NOMO-1 treated with dmso at 0.1 percent for 144 hours (cell line): ENCODE measurements around the gene EPB41L4B.
A peak's percentile ranks its signal among the peaks of the same experiment; 100 is the strongest.

Experiments
- DNase-seq: peaks from one replicate; lab custom pipeline; 2025; ENCODE audit not compliant: unreplicated experiment; lab: John Stamatoyannopoulos, UW

Gene EPB41L4B

DNA sequence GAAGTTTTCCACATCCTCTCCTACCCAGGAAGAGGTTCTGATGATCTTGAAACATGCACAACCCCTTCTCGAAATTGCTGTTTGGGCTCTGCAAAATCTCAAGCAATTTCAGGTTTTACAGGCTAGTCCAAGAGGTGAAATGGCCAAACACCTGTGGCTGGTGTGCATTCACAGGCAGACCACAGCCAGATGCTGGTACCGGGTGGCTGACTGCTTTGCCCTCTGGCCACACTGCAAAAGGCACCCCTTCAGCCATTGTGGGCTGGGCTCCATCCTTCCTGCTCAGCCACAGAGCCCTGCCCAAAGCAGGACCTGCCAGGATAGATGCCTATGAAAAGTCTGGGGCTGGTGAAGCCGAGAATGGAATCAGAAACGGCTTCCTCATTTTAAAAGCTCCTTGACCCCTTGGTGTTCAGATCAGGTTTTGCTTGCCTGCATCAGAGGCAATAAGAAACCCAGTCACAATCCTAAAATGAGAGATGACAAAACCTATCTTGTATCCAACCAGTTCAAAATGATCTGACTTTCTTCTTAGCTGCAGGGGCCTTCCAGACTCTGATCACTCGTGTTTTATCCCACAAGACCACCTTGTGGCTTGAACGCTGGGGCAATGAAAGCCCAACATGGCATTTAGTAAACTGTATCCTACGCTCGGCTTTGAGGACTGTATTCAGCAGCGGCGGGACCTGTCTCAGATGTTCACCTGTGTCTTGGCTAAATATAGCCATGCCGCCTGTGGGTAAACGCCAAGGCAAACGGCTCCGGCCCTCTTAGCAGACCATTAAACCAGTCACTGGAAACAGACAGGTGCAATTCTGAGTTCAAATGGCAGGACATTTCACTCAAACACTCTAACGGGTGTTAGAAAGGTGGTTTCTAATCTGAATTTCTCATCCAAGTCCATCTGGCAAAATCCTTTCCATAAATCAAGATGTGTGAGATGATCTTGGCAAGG, 49.6 kb downstream of the EPB41L4B start:
- no peak for DNase-seq

DNA sequence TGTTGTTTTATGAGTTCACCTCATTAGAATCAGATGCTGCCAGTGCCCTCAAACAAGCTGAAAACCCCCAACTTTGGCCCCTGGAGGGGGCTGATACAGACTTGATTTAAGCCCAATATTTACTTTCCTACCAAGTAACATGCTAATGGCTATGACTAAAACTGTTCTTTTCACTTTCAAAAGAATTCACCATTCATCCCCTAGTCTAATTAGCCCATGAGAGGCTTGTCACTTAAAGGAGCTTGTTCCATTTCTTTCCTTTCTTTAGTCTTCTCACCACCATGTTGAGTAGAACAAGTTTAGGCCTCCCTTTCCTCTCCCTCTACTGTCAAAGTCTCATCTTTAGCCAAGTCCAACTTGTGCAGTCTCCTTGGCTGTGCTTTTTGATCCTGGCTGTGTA, 50.4 kb downstream of the EPB41L4B start:
- no peak for DNase-seq

DNA sequence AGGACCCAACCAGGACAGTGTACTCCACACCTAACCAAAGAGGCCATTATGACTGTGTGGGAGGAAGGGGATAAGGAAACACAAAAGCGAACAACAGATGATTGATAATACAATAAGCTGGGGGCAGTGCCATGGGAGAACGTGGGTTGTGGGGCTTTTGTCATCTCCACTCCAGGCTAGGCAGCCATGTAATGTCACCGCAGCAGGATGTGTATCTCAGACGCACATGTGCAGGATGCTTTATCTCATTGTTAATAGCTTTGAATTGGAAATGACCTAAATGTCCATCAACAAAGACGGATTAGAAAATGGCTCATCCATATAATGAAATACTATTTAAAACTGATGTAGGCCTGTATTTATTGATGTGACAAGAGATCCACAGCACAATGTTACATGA, 51.0 kb downstream of the EPB41L4B start:
- DNase-seq = no peak

DNA sequence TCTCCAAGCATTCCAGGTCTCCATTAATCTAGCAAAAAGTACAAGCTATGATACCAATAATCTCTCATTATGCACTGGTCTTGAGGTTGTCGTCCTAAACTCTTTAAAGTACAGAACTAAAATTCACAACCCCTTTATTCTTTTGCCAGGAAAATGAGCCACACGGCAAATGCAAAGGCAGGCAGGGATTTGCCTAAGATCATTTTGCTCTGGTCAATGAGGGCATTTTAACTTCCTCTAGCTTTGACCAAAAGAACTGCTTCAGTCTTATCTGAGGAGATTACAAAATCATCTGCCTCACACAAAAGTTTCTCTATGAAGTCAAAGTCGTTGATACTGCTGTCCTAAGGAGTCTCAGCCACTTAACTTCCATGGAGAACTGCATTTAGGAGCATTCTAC, 51.8 kb downstream of the EPB41L4B start:
- DNase-seq = no peak

DNA sequence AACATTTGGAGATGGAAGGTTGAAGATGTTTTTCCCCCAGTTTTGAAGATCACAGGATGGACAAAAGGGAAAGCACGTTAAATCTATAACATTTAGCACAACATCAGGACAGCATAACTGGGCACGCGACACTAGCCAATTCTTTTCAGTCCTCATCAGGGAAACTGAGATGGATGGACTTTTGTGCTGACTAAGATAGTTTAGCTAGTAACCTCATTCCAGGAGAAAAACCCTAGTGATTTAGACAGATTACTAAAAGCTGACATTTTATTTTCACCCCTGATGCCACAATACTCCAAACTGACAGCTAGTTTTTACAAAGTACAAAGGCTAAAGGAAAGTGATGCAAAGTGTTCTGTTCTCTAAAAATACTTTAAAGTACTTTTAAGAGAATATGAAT, 53.3 kb downstream of the EPB41L4B start:
- no peak for DNase-seq

DNA sequence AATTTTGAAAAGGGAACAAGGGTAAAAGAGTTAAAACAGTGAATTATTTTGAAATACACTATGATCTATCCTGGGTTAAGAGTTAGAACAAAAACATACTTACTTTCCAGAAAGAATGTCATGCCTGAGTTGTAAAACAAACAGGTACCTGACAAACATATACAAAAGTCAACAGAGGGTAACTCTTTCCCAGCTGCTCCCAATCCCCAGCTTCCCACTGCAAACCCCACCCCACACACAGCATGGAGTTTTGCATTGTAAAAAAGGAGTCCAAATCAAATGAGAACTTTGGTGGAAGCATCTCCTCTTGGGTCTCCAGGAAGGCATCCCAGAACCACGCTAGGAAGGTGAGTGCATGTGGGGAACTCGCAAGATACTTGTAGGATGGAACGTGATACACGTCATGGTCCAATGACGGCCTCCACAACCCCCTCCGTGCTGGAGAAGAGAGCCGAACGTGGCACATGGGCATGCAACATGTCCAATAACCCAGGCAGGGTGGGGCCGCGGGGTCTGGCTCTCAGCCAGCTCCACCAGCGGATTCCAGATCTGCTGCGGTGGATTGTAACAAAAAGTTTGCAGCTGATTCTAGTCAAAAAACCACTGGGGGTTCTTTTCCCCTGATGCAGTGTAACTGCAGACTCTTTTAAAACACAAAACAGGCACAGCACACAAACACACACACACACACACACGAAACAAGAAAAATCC, 55.8 kb downstream of the EPB41L4B start:
- no peak for DNase-seq

DNA sequence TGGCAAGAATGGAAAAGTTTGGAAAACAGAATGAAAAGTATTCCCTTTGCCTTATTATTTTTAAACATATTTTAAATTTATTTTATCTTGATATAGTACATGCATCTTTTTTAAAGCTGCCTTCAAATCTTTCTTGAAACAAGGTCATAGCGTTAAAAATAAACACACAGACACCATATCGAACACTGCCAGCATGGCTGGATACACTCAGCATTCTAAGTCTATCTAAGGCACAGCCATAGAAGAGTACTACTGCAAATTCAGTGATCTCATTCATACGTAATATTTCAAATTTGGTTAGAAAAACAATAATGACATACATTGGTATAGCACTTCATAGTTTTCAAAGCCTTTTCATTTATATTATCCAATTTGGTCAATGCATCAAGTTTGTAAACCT, 57.5 kb downstream of the EPB41L4B start:
- DNase-seq = no peak

DNA sequence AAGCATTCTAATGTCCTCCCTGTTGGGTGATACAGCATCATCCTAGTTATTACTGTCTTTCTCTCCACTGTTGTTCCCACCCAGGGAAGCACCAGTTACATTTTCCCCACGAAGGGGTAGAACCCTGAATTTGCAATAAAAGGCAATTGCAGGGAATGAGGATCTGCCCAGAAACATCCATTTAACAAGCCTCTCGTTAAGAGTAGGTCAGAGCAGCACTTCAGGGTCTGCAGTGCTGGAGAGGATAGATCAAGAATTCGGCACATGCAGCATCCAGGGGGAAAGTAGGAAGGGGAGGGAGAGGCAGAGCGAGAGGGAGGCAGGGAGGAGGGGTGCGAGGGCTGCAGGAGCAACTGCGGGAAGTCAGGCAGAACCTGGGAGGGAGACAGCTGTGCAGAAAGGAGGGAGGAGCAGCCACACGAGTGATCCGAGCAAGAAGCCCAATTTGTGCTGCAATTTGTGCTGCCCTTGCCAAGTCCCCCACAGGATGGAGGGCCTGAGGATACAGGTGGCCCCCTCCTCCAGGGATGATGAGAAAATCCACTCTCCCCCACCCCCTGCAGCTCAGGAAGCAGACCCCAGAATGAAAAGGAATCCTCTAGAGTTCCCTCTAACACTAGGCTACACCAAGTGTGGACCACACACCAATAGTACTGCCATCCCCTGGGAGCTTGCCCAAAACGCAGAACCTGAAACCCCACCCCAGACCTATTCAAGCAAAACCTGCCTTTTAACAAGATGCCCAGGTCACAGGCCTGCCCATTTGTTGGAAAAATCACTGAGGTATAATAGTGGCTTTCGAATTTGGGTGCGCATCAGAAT, 62.2 kb downstream of the EPB41L4B start:
- DNase-seq = no peak

DNA sequence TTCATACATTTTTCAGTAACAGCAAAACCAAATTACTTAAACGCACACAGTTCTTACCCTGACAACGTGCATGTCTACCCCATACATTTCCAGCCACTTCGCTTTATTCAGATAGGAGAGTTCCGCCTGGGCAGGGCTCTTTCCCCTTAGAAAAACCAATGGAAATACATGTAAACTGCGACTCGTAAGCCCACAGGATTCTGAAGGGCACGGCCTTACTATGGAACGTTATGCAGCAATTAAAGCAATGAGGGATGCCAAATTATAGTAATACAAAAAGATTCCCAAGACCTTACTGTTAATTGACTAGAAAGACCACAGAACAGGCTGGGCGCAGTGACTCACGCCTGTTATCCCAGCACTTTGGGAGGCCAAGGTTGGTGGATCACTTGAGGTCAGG, 64.5 kb downstream of the EPB41L4B start:
- no peak for DNase-seq

DNA sequence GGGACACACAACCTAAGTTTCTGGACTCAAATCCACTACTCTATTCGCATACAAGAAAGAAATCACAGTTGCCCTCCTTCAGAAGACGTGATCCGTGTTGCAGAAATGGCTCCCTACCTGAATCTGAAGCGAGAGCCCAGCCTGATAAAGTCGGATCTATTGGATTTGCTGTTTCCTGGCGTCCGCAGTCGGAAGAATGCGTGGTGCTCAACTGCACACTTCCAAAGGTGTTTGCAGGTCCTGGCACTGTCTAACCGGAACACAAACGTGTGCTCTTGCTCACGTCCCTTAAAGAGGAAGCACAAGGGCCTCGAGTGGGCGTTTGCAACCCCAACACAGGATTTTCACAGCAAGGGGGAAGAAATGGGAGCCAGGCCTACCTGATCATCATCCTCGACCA, 65.5 kb downstream of the EPB41L4B start:
- DNase-seq = no peak

DNA sequence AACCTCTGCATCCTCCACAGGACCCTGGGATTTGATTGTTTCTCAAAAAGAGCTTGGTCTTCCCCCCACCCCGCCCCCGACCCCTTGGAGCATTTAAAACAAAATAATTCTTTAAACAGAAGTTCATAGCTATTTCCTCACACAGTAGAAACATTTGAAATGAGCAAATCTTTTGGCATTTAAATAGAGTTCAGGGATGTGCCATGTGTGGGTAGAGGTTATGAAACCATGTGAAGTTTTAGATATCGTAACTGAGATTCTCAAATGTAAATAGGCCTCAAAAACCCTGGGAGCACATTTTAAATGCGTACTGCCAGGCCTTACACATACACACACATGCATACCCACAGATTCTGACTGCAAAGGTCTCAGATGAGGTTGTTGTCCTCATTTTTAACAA, 66.5 kb downstream of the EPB41L4B start:
- DNase-seq = no peak

DNA sequence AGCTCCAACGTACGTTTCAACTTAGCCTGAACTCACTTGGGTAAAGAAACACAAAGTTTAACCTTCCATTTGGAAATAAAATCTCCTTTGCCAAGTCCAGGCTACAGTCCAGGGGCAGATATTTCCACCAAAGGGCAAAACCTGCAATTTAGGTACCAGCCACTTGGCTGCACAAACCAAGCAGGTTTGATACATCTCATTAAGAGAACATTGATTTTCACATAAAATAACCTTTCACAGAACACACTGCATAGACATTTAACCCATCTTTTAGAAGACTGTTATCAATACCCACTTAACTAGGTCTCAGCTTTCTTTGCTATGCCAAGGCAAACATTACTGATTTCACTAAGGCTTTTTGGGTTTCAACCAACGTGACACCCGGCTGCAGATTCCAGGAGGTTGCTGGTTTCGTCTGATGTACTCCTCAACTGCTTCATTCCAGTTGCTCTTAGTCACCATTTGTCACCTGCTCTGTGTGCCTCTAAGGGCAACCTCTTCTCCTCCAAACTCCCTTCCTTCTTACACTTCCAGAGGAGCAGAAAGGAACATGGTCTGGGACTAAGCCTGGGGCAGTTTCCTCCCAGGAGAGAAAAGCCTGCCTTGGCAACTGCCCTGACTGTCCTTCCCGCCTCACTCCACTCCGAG, 67.1 kb downstream of the EPB41L4B start:
- DNase-seq = no peak

DNA sequence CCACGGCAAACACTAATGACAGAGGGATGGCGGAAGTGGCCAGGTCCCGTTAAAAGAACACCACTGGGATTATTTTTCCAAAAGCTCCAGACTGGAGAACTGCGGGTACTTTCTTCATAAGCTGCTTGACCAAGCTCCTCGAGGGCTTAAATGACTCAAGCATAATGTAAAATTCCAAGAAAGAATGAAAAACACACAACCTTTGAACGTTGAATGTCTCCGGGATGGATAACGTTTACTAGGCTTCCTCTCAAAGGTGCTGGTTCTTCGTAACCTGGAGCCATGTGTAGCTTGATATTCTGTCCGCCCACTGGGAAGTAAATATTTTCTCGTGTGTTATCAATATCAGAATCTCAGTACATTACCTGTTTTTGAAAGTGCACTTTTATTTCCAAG, 67.6 kb downstream of the EPB41L4B start:
- no peak for DNase-seq

DNA sequence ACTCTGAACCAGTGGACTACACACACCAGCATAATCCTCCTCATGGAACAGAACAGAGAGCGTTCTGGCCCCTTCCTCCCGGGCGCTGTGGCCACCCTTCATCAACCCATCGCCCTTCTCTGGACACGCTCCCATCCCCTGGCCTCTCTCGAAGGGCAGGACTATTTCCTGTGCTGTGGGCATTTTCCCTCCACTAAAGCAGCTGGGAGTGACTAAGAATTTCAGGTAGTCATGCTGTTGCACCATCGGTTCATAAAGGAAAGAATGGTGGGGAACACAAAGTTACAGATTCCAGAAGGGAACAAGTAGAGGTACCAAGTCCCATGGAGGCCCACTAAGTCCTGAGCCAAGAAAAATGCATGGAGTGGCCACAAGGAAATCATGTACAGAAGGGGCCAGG, 68.6 kb downstream of the EPB41L4B start:
- DNase-seq = no peak

DNA sequence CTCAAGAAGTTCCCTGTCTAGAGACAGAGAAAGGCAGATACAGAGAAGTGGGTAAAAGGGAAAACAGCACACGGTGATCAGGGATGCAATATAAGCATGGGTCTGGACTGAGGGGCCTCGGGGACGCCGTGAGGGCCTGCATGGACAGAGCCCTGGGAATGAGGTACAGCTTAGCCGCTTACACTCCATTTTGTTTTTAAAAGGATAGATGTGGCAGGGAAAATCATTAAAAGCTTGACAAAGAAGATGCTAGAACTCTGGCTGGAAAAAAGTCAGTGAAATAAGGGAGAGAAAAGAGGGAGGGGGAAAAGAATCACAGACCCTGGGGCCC, 69.1 kb downstream of the EPB41L4B start:
- no peak for DNase-seq

DNA sequence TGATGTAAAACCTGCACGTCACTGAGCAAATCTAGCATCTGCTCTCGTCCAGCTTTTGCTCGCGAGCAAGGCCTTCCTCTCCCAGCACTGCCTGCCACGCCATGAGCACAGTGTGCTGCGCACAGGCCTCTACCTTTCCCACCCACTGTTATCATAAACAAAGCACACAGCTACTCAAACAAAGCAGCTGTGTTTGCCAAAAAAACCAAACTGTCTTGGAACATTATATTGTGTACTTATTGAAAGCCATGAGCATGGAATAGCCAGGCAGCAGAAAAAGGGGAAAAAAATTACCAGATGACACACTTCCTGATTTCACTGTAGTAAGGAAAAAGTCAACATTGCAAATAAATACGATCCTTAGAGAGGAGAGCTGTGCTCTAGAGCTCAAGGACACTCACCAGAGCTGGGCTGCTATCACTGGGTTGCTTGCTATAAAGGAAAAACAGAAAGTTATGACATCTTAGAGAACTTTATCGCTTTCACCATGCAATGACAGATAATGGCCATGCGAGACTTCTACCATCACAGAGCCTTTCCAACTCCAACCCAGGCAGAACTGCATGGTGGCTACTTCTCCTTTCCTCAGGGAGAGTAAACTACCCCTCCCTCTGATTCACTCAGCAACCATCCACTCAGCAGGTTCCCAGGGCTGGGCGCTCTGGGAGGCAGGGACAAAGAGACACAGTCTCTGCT, 69.6 kb downstream of the EPB41L4B start:
- peak; percentile 7 for DNase-seq

DNA sequence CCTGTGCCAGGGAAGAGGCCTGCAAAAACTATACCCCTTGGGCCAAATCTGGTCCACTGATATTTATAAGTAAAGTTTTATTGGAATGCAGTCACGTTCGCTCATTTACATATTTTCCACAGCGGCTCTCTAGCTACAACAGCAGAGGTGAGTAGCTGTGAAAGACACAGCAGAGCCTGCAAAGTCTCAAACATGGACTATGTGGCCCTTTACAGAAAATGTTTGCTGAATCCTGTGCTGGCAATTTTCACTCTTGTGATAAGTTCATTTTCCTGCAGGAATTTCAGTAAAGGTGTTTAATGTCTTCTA, 70.1 kb downstream of the EPB41L4B start:
- DNase-seq = no peak

DNA sequence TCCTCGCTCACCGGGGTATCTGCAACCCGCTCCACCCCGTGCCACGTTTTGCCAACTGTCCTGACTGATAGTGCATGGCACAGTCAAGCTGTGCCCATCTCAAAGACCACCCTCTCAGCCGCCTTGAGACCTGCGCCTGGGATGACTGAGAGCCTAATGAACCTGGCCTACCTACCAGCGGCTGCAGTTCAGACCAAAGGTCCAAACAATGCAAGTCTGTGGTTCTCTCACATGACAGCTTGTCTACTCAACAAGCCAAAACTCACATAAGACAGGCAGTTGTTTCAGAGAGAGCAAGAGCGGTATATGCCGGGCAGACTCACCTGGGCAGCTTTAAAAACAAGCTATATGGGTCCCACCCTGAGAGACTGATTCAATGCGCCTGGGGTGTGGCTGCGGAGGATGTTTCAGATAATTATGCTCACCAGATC, 70.5 kb downstream of the EPB41L4B start:
- no peak for DNase-seq

DNA sequence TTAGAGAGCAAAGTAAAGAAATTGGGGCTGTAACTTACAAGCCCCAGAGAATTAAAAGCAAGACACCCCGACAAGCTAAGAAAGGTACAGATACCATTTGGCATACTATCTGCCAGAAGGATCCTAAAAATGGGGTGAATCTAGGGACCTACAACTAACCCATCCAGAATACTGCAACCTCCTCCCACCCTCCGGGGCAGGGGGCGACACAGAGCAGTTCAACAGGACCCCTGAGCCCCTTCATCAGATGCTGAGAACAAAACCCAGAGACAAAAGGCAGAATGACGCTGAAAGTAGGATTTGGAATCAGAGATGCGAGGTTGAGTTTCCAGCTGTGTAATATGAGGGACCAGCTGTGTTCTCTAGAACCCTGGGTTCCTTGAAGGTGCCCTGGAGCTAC, 71.2 kb downstream of the EPB41L4B start:
- DNase-seq = no peak

DNA sequence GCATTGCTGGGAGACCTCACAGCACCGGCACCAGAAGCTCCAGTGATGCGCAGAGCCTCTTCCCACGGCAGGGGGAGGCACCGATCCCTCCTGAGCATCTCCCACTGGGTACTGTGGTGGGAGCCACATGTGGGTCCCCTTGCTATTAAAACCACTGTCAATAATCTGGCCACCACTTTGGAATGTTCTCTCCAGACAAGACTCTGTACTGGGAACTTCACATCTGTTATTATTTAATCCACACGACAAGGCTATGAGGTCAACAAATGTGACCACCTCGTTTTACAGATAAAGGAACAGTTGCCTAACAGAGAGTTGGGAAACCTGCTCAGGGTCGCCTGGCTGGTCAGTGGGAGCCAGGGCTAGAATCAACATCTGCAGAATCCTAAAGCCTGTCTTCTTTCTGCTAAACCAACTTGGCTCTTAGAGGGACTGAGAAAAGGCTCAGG, 72.7 kb downstream of the EPB41L4B start:
- no peak for DNase-seq

DNA sequence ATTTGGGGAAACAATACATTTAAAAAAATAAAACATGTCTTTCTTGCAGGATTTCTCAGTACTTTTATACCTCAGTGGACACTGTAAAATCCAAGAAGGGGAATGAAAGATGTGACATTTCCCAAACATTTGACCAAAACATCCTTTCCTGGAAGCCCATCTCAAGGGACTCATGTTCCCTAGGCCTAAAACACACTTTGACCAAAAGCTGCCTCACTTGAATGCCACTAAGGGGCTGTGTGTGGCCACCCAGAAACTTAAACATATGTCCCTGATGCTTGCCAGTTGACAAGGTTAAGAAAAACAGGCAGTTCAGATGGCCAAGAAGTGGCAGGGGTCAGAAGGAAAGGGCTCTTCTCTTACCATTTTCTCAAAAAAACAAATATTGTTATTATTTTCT, 73.6 kb downstream of the EPB41L4B start:
- DNase-seq = no peak
